GM12878 (cell line): ENCODE measurements around the gene GRK7. TPM values are rescaled to one million over a fixed set of nuclear protein-coding genes. Genes with fewer than 3 reads are reported as not detected.

Experiments
- ATAC-seq: fragments of 200-7000 bp; cut with Tn5 transposase; 3 replicates; pipeline ENCODE4 v1.9.1; 2020; ENCODE audit warnings: mild to moderate bottlenecking, moderate library complexity
- BruUV-seq: library from RNA; stranded (reverse); fragments of 400-500 nt; replicated peaks from 2 replicates; lab custom pipeline; 2021; lab: Mats Ljungman, UMichigan
- CTCF ChIA-PET: fragments of 300-600 bp; sonication (Branson Sonifier 250); formaldehyde crosslinking; extraction: SDS; loops from one replicate; lab custom pipeline; 2021; ENCODE audit warnings: inconsistent platforms; lab: Yijun Ruan, JAX
- POLR2A ChIA-PET: fragments of 350-600 bp; formaldehyde crosslinking; extraction: SDS; loops from one replicate; lab custom pipeline; 2021; ENCODE audit warnings: inconsistent platforms; lab: Charles Lee
- RAD21 ChIA-PET: fragments of 300-600 bp; sonication (Branson Sonifier 250); formaldehyde crosslinking; loops from one replicate; lab custom pipeline; 2023; ENCODE audit warnings: antibody characterized with exemption; ENCODE audit not compliant: unreplicated experiment; lab: Charles Lee
- SMC1A ChIA-PET: fragments of 300-600 bp; sonication (Branson Sonifier 250); formaldehyde crosslinking; loops from one replicate; lab custom pipeline; 2023; ENCODE audit not compliant: unreplicated experiment, uncharacterized antibody; lab: Charles Lee
- DNase-seq: peaks from one replicate; pipeline ENCODE4 v3.0.0-alpha.2; 2011; ENCODE audit warnings: low read depth, low spot score
- FAIRE-seq: peaks from 3 replicates; lab custom pipeline; 2011; peaks lifted over from hg19 to GRCh38; lab: Jason Lieb, UNC
- H2AFZ ChIP-seq: 2 replicates; pipeline ENCODE4 v1.6.0; 2011; ENCODE audit warnings: low read depth, low read length, control low read depth; ENCODE audit not compliant: control insufficient read depth
- H3K27ac ChIP-seq: 2 replicates; pipeline ENCODE4 v1.5.1; 2011; ENCODE audit warnings: control low read depth; ENCODE audit not compliant: control insufficient read depth, insufficient read depth
- H3K27me3 ChIP-seq, 2 experiments: replicated peaks in 1 of 2; 2 replicates each; pipeline versions ENCODE4 v1.6.0 to v1.6.1; 2011; ENCODE audit warnings: low read length in 1 of 2; ENCODE audit not compliant: control insufficient read depth in 2 of 2, insufficient read depth in 2 of 2
- H3K36me3 ChIP-seq, 2 experiments: 2 replicates each; pipeline ENCODE4 v1.5.1; 2011; ENCODE audit warnings: low read length in 1 of 2; ENCODE audit not compliant: control insufficient read depth in 2 of 2, insufficient read depth in 2 of 2
- H3K4me1 ChIP-seq: 2 replicates; pipeline ENCODE4 v1.6.1; 2011; ENCODE audit warnings: mild to moderate bottlenecking, low read length, moderate library complexity, mixed read lengths; ENCODE audit not compliant: control insufficient read depth, insufficient read depth
- H3K4me2 ChIP-seq: 2 replicates; pipeline ENCODE4 v1.6.0; 2011; ENCODE audit warnings: control low read depth; ENCODE audit not compliant: control insufficient read depth, insufficient read depth
- H3K4me3 ChIP-seq: fragments of 200-600 bp; sonication (generic); 2 replicates; pipeline ENCODE4 v1.5.1; 2016
- H3K79me2 ChIP-seq: 2 replicates; pipeline ENCODE4 v1.6.0; 2011; ENCODE audit warnings: low read length; ENCODE audit not compliant: control insufficient read depth, insufficient read depth
- H3K9ac ChIP-seq: 2 replicates; pipeline ENCODE4 v1.8.0; 2011; ENCODE audit warnings: low read length, control low read depth, mixed read lengths; ENCODE audit not compliant: control insufficient read depth, insufficient read depth
- H3K9me3 ChIP-seq: replicated peaks from 3 replicates; pipeline ENCODE4 v1.5.1; 2011; ENCODE audit warnings: mild to moderate bottlenecking, low read length; ENCODE audit not compliant: control insufficient read depth, insufficient read depth
- H4K20me1 ChIP-seq: 2 replicates; pipeline ENCODE4 v1.6.0; 2011; ENCODE audit not compliant: control insufficient read depth, insufficient read depth
- ATF7 ChIP-seq: fragments of 450-650 bp; IDR thresholded peaks from 2 replicates; pipeline ENCODE4 v1.6.1; 2016; ENCODE audit warnings: low read depth, mild to moderate bottlenecking
- BCL3 ChIP-seq: IDR thresholded peaks from 2 replicates; pipeline ENCODE4 v1.6.1; 2011; ENCODE audit warnings: borderline replicate concordance, low read depth, mild to moderate bottlenecking, moderate library complexity, low read length; ENCODE audit not compliant: insufficient read depth, poor library complexity, severe bottlenecking
- FOS ChIP-seq: IDR thresholded peaks from 3 replicates; pipeline ENCODE4 v1.6.1; 2011; ENCODE audit warnings: borderline replicate concordance; ENCODE audit not compliant: insufficient read length; ENCODE audit errors: extremely low read depth
- FOXK2 ChIP-seq: fragments of 450-650 bp; IDR thresholded peaks from 2 replicates; pipeline ENCODE4 v1.6.1; 2017; ENCODE audit warnings: mild to moderate bottlenecking, moderate library complexity
- FOXM1 ChIP-seq: IDR thresholded peaks from 2 replicates; pipeline ENCODE4 v1.6.1; 2012; ENCODE audit warnings: low read depth, mild to moderate bottlenecking, inconsistent platforms, low read length, moderate library complexity
- GABPA ChIP-seq: IDR thresholded peaks from 2 replicates; pipeline ENCODE4 v1.6.1; 2014; ENCODE audit warnings: antibody characterized with exemption, low read depth, mild to moderate bottlenecking, inconsistent platforms
- KLF5 ChIP-seq: fragments of 450-650 bp; IDR thresholded peaks from 2 replicates; pipeline ENCODE4 v1.6.1; 2014; ENCODE audit warnings: mild to moderate bottlenecking; ENCODE audit not compliant: partially characterized antibody
- MEF2A ChIP-seq: IDR thresholded peaks from 2 replicates; pipeline ENCODE4 v1.6.1; 2011; ENCODE audit warnings: low read depth, mild to moderate bottlenecking, low read length, moderate library complexity; ENCODE audit not compliant: insufficient read depth
- RELB ChIP-seq: fragments of 450-650 bp; IDR thresholded peaks from 2 replicates; pipeline ENCODE4 v1.6.1; 2017; ENCODE audit warnings: low read depth, mild to moderate bottlenecking, moderate library complexity
- RUNX3 ChIP-seq: IDR thresholded peaks from 2 replicates; pipeline ENCODE4 v1.6.1; 2012; ENCODE audit warnings: low read length, inconsistent platforms
- SMAD1 ChIP-seq: fragments of 450-650 bp; IDR thresholded peaks from 2 replicates; pipeline ENCODE4 v1.6.1; 2018; ENCODE audit warnings: mild to moderate bottlenecking, low read depth; ENCODE audit not compliant: partially characterized antibody
- SMARCA5 ChIP-seq: fragments of 450-650 bp; IDR thresholded peaks from 2 replicates; pipeline ENCODE4 v1.6.1; 2017; ENCODE audit warnings: mild to moderate bottlenecking
- SREBF1 ChIP-seq: IDR thresholded peaks from 2 replicates; pipeline ENCODE4 v1.6.1; 2012; ENCODE audit warnings: mild to moderate bottlenecking, low read length
- ZBTB40 ChIP-seq: fragments of 450-650 bp; IDR thresholded peaks from 2 replicates; pipeline ENCODE4 v1.6.1; 2016; ENCODE audit warnings: mild to moderate bottlenecking, moderate library complexity, borderline replicate concordance
- ZNF384 ChIP-seq: IDR thresholded peaks from 2 replicates; pipeline ENCODE4 v1.6.1; 2012; ENCODE audit warnings: low read depth, mild to moderate bottlenecking, low read length, improper control_type of control experiment, borderline replicate concordance
- ZZZ3 ChIP-seq: IDR thresholded peaks from 2 replicates; pipeline ENCODE4 v1.6.1; 2011; ENCODE audit warnings: low read depth; ENCODE audit not compliant: control insufficient read depth, insufficient read length
- WGBS: methylation state at CpG from one replicate; pipeline ENCODE4 v1.1.6; 2016; ENCODE audit warnings: low lambda C conversion rate; ENCODE audit not compliant: insufficient replicate concordance, insufficient coverage; ENCODE audit errors: missing lambda C conversion rate; 5-methylcytosine and 5-hydroxymethylcytosine counted together
- in situ Hi-C: fragments of 300-500 bp; cut with MboI; formaldehyde crosslinking; loops from 9 replicates; pipeline ENCODE4 v1.14.3; 2018; ENCODE audit warnings: mixed read lengths
- intact Hi-C: fragments of 100-400 bp; cut with micrococcal nuclease; formaldehyde crosslinking; loops from one replicate; pipeline ENCODE4 v1.14.2; 2022; ENCODE audit not compliant: unreplicated experiment
- polyA plus RNA-seq, 11 experiments: library from polyadenylated mRNA; depleted of rRNA in 4 of 11; unstranded in 6 of 11; stranded (reverse) in 5 of 11; fragments of >200 nt; fragmentation: Nextera tagmentation in 4 of 11; fragmentation: Illumina TruSeq in 1 of 11; extraction: Ambion mirVana in 4 of 11; extraction: Trizol in 1 of 11; gene quantifications; 1 replicate in 1 of 11; 2 replicates in 10 of 11; pipeline versions ENCODE4 v1.2.1 to v1.2.3, GENCODE V29; 2011 to 2016; ENCODE audit warnings: inconsistent platforms in 2 of 11, missing spikeins in 2 of 11, low read depth in 1 of 11
- total RNA-seq, 4 experiments: library from RNA; depleted of rRNA in 3 of 4; stranded (reverse); fragments of >200 nt in 3 of 4; fragmentation: Illumina TruSeq in 1 of 4; extraction: Trizol in 1 of 4; gene quantifications; 2 replicates each; pipeline versions ENCODE4 v1.2.1 to v1.2.3, GENCODE V29; 2013 to 2021

GRK7 gene
- total and polyA plus RNA-seq, 10 of the 15 experiments (the other 5 are each of a cell fraction or from before 2014, with no cell fraction given): not detected

- no peak for TF ChIP-seq RELB
These were observed 15.0 kb downstream of the GRK7 start (continued) for GRCh38 chr3:141777957-141778813.

GRCh38 chr3:141779667-141780066, 16.5 kb downstream of the GRK7 start:
- H3K27me3 ChIP-seq: no peaks in the 10 kb centered on the region
- H3K4me2 ChIP-seq: no peak overlapping the region
- in situ Hi-C loops: no loop called here
- H2AFZ ChIP-seq: no peak overlapping the region
- no peak overlapping the region for H3K9ac ChIP-seq
- no peaks in the 10 kb centered on the region for H4K20me1 ChIP-seq
- WGBS: 100% methylated on average over 1 of the region's 1 CpG
- ChIA-PET SMC1A (no interaction called here), POLR2A (no interaction called here), RAD21 (no interaction called here), CTCF (no interaction called here)
- no peak for DNase-seq
- intact Hi-C loops: no loop called here
- H3K4me3 ChIP-seq: no peak overlapping the region
- no peak for ATAC-seq
- H3K79me2 ChIP-seq: no peaks in the 10 kb centered on the region
- FAIRE-seq: no peak
- no peaks in the 10 kb centered on the region for H3K36me3 ChIP-seq
- no TSS peak for BruUV-seq
- H3K9me3 ChIP-seq: no peaks in the 10 kb centered on the region
- no peak overlapping the region for H3K27ac ChIP-seq
- no peaks in the 10 kb centered on the region for H3K4me1 ChIP-seq
- TF ChIP-seq SMARCA5 (no peak), ATF7 (no peak), RUNX3 (no peak), FOXK2 (no peak), FOXM1 (no peak), GABPA (no peak), ZZZ3 (no peak), BCL3 (no peak), FOS (no peak), SREBF1 (no peak), MEF2A (no peak), ZBTB40 (no peak), SMAD1 (no peak), KLF5 (no peak), ZNF384 (no peak)
